Heart right ventricle (tissue), 16 donors: ENCODE results near the gene SIGLEC7. TPM values are rescaled to one million over a fixed set of nuclear protein-coding genes. Genes with fewer than 3 reads are reported as not detected.

Experiments
- ATAC-seq, 8 donors: fragments of 200-7000 bp; cut with Tn5 transposase; one replicate each; pipeline ENCODE4 v1.9.1; 2020; ENCODE audit warnings: mild to moderate bottlenecking in 8 of 8, moderate library complexity in 8 of 8, moderate number of reproducible peaks in 1 of 8
- DNase-seq, 2 donors: peaks; one replicate each; pipeline ENCODE4 v3.0.0-alpha.2; 2020
- H3K27ac ChIP-seq, 10 donors: fragments of 200-600 bp; sonication (generic) in 2 of 10; one replicate each; pipeline versions ENCODE4 v1.5.0 to v1.8.0; 2020 to 2022; ENCODE audit warnings: mild to moderate bottlenecking in 3 of 10
- H3K27me3 ChIP-seq, 7 donors: fragments of 200-600 bp; one replicate each; pipeline ENCODE4 v1.8.0; 2021 to 2022; ENCODE audit warnings: mild to moderate bottlenecking in 2 of 7
- H3K36me3 ChIP-seq, 9 donors: fragments of 200-600 bp; sonication (generic) in 1 of 9; one replicate each; pipeline versions ENCODE4 v1.5.0 to v1.8.0; 2020 to 2022; ENCODE audit warnings: mild to moderate bottlenecking in 2 of 9
- H3K4me1 ChIP-seq, 9 donors: fragments of 200-600 bp; sonication (generic) in 1 of 9; one replicate each; pipeline versions ENCODE4 v1.5.0 to v1.8.0; 2020 to 2022; ENCODE audit warnings: mild to moderate bottlenecking in 4 of 9
- H3K4me3 ChIP-seq, 10 donors: fragments of 200-600 bp; sonication (generic) in 2 of 10; one replicate each; pipeline versions ENCODE4 v1.5.0 to v1.8.0; 2020 to 2022; ENCODE audit warnings: mild to moderate bottlenecking in 7 of 10, moderate library complexity in 2 of 10
- H3K9me3 ChIP-seq, 11 donors: fragments of 200-600 bp in 10 of 11; sonication (generic) in 2 of 11; one replicate each; pipeline versions ENCODE4 v1.5.0 to v1.8.0; 2013 to 2022; ENCODE audit warnings: mild to moderate bottlenecking in 2 of 11, control low read depth in 1 of 11, moderate library complexity in 1 of 11
- WGBS, 2 donors: extraction: QIAGEN DNeasy Blood & Tissue Kit; methylation state at CpG; one replicate each; pipeline ENCODE4 v1.1.7; 2013; ENCODE audit warnings: inconsistent platforms in 1 of 2; 5-methylcytosine and 5-hydroxymethylcytosine counted together
- intact Hi-C, 10 donors: fragments of 100-400 bp; cut with DNase I; formaldehyde crosslinking; loops; one replicate each; pipeline versions ENCODE4 v1.11.1 to v1.14.2; 2022
- polyA plus RNA-seq, 2 donors: library from polyadenylated mRNA; stranded (reverse); fragments of 200-250 nt; gene quantifications; one replicate each; pipeline ENCODE4 v1.2.3, GENCODE V29; 2013
- total RNA-seq, 10 donors: library from RNA; stranded (reverse); fragmentation: NEBNext Ultra II Directional in 3 of 10; extraction: Animal tissue kit (Norgen Biotek cat#: 25700) in 3 of 10; gene quantifications; one replicate each; pipeline versions ENCODE4 v1.2.1 to v1.2.4, GENCODE V29; 2021 to 2023
- TF ChIP-seq, protein P1 (sequence below), 9 donors: fragments of 200-600 bp; sonication (generic) in 2 of 9; IDR thresholded peaks; one replicate each; pipeline versions ENCODE4 v1.5.0 to v1.8.0; 2021 to 2022; ENCODE audit warnings: antibody characterized with exemption in 9 of 9, mild to moderate bottlenecking in 5 of 9, moderate library complexity in 1 of 9
- donor health status: Arrhythmogenic right ventricular cardiomyopathy.
- donor health status: ischemic (EF 13 %, LVEDD 7.1; RV severe dilation, severe dysfunction).
- donor health status: healthy with polysubstance abuse.
- donor health status: DM: no; HTN: yes; CAD: no.
- donor health status: DM: no; HTN: no; CAD: no.
- donor health status: ischemic (EF 25% LVEDD 6.9; RV normal size, moderate dysfunction).
- donor health status: ischemic (EF 25% LVEDD 5.7; RV mildly dilated, moderate dysfunction).
- donor health status: healthy.
- donor health status: DM: yes; HTN: yes; CAD: no.
- donor health status: Ischemic cardiomyopathy.
- donor health status: ischemic (EF 35%, LVEDD 5.7; RV mildly dilated, moderate dysfunction).
- donor health status: nonischemic (EF 11% LVEDD 7.7; RV severe dilation, severe dysfunction).
- donor health status: DM: yes; HTN: yes; CAD: no.
- donor health status: PGD.
- donor health status: ischemic (EF 29% LVEDD 5.4; RV normal size, mild dysfunction).
- donor health status: nonischemic (EF 23%, LVEDD 6.1; RV moderate dilation, normal function).

SIGLEC7 gene
- total and polyA plus RNA-seq, 12 donors = 0.15 to 2.9 (median 0.65) TPM; not detected in 2

DNA sequence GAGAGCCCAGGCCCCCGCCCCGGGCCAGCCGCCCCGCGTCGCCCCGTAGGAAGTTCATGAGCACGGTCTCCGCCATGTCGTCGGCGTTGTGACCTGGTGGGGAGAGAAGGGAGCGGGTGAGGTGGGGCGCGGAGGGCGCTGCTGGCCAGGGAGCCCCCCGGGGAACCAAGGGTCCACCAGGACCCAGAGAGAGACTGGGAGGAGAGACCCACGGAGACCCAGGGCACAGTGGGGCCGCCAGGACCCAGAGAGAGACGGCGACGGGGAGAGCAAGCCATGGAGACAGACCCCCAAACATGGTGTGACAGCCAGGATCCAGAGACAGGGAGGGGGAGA, 43.1 kb upstream of the SIGLEC7 start:
- Histone ChIP-seq H3K27me3 (no peaks in the 10 kb centered on the region), H3K4me3 (peak overlapping the region in 5 of 10 donors; percentile 7 to 36 (median 20)), H3K27ac (peak overlapping the region in 3 of 10 donors; percentile 22 to 73 (median 30)), H3K4me1 (peaks cover 0 to 35% (median 10%) of the 10 kb centered on the region in 9 donors), H3K36me3 (peaks cover 0 to 49% (median 6%) of the 10 kb centered on the region in 9 donors), H3K9me3 (no peaks in the 10 kb centered on the region)
- no peak for ATAC-seq
- TF ChIP-seq, protein P1, sequence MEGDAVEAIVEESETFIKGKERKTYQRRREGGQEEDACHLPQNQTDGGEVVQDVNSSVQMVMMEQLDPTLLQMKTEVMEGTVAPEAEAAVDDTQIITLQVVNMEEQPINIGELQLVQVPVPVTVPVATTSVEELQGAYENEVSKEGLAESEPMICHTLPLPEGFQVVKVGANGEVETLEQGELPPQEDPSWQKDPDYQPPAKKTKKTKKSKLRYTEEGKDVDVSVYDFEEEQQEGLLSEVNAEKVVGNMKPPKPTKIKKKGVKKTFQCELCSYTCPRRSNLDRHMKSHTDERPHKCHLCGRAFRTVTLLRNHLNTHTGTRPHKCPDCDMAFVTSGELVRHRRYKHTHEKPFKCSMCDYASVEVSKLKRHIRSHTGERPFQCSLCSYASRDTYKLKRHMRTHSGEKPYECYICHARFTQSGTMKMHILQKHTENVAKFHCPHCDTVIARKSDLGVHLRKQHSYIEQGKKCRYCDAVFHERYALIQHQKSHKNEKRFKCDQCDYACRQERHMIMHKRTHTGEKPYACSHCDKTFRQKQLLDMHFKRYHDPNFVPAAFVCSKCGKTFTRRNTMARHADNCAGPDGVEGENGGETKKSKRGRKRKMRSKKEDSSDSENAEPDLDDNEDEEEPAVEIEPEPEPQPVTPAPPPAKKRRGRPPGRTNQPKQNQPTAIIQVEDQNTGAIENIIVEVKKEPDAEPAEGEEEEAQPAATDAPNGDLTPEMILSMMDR (IDR thresholded peaks at IDR 0.05) = peak in 2 of 9 donors; percentile 1 to 3
- no peak for DNase-seq
- intact Hi-C loops = loop anchor here in 6 of 10 donors (5.0 to 10.0 kb wide), 5 partner anchors 72 to 174 kb away; partner anchors contain the start of gene KLK11 (in 1 of the 6)
- WGBS, 2 donors = 57 to 66% methylated on average over 22 of the region's 22 CpGs

DNA sequence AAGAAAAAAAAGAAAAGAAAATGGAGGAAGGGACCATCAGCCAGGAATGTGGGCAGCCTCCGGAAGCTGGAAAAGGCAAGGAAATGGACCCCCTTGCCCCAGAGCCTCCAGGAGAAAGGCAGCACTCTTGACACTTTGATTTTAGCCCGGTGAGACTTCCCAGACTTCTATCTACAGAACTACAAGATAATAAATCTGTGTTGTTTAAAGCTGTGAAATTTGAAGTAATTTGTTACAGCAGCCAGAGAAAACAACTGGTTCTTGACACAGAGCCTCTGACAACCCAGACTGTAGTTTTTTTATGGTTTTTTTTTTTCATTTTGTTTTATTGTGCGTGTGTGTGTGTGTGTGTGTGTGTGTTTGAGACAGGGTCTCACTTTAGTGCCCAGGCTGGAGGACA, 41.5 kb upstream of the SIGLEC7 start:
- no peak overlapping the region for H3K4me3 ChIP-seq
- H3K4me1 ChIP-seq = peaks cover 0 to 31% (median 10%) of the 10 kb centered on the region in 9 donors
- WGBS, 2 donors = 55 to 58% methylated on average over 3 of the region's 3 CpGs
- DNase-seq (no peak), ATAC-seq (no peak)
- intact Hi-C loops = loop anchor here in 4 of 10 donors (10.0 kb wide), 2 partner anchors 264 to 494 kb away; partner anchors contain the start of genes CLDND2 (in 1 of the 4) and ETFB (in 1 of the 4)
- peaks cover 0 to 58% (median 6%) of the 10 kb centered on the region in 9 donors for H3K36me3 ChIP-seq
- peak overlapping the region in 1 of 10 donors; percentile 31 for H3K27ac ChIP-seq
- H3K27me3 ChIP-seq = no peaks in the 10 kb centered on the region
- TF ChIP-seq, protein P1 (IDR thresholded peaks at IDR 0.05) = no peak
- no peaks in the 10 kb centered on the region for H3K9me3 ChIP-seq

DNA sequence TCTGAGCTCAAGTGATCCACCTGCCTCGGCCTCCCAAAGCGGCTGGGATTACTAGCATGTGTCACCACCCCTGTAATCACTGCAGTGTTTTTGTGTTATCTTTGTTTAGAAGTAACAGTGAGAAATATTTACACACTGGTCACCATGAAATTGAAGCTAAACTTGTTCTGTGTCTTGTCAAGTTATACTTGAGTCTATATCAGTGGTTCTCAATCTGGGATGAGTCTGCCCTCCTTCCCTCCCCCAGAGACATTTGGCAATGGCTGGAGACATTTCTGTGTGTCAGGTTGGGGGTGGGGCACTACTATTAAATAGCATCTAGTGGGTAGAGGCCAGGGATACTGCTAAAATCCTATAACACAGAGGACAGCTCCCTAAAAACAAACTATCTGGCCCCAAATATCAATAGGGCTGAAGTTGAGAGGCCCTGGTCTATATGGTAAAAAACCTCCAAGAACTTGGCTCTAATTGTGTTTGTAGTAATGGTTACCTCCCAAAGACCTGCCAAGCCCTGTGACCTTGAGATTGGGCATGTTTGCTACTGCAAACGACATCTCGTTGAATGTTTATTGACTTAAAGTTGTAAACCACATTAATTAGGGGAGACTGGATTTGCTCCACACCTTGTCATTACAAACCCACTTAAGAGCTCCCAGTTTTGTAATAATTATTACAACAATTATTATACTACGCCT, 40.8 kb upstream of the SIGLEC7 start:
- DNase-seq = no peak
- ATAC-seq = peak in 3 of 8 donors; percentile 16 to 30 (median 20)
- no peak overlapping the region for H3K4me3 ChIP-seq
- TF ChIP-seq, protein P1 (IDR thresholded peaks at IDR 0.05) = no peak
- WGBS, 2 donors = 63 to 68% methylated on average over 5 of the region's 5 CpGs
- peak overlapping the region in 4 of 10 donors; percentile 5 to 31 (median 19) for H3K27ac ChIP-seq
- intact Hi-C loops = loop anchor here in 4 of 10 donors (10.0 kb wide), 2 partner anchors 263 to 493 kb away; partner anchors contain the start of genes CLDND2 (in 1 of the 4) and ETFB (in 1 of the 4)
- peaks cover 0 to 58% (median 6%) of the 10 kb centered on the region in 9 donors for H3K36me3 ChIP-seq
- H3K4me1 ChIP-seq = peaks cover 0 to 31% (median 10%) of the 10 kb centered on the region in 9 donors
- H3K27me3 ChIP-seq = no peaks in the 10 kb centered on the region
- H3K9me3 ChIP-seq = no peaks in the 10 kb centered on the region

DNA sequence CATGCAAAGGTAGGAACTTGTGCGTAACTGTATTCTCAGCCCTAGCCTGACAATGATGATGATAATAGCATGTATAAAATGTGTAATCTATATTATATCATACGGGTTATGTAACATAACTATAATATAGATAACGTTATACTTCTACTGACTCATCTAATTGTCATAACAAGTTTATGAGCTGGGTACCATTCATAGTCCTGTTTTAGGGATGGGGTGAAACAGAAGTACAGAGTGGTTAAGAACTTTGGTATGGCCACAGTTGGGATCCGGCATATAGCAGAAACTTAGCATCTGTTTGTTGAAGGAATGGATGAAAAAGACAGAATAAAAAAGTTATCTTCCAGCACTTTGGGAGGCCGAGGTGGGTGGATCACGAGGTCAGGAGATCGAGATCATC, 39.1 kb upstream of the SIGLEC7 start:
- Histone ChIP-seq H3K36me3 (peaks cover 0 to 55% (median 6%) of the 10 kb centered on the region in 9 donors), H3K27me3 (no peaks in the 10 kb centered on the region), H3K9me3 (no peaks in the 10 kb centered on the region), H3K4me1 (peaks cover 0 to 44% (median 19%) of the 10 kb centered on the region in 9 donors), H3K4me3 (no peak overlapping the region), H3K27ac (no peak overlapping the region)
- 86 to 94% methylated on average over 7 of the region's 7 CpGs for WGBS, 2 donors
- DNase-seq (no peak), ATAC-seq (no peak)
- intact Hi-C loops = loop anchor here in 4 of 10 donors (10.0 kb wide), 2 partner anchors 262 to 492 kb away; partner anchors contain the start of genes CLDND2 (in 1 of the 4) and ETFB (in 1 of the 4)
- TF ChIP-seq, protein P1 (IDR thresholded peaks at IDR 0.05) = no peak
